K562 (cell line): ENCODE measurements around the gene FXYD4. TPM values are rescaled to one million over a fixed set of nuclear protein-coding genes. Genes with fewer than 3 reads are reported as not detected.

Experiments used
- KLF16 ChIP-seq: IDR thresholded peaks from 2 replicates; pipeline ENCODE4 v1.6.1; 2016; ENCODE audit warnings: antibody characterized with exemption
- POLR2B ChIP-seq: fragments of 450-650 bp; IDR thresholded peaks from 2 replicates; pipeline ENCODE4 v1.6.1; 2018; ENCODE audit warnings: low read depth; ENCODE audit not compliant: partially characterized antibody
- STAT5A ChIP-seq: IDR thresholded peaks from 2 replicates; pipeline ENCODE4 v1.6.1; 2012; ENCODE audit warnings: low read length, inconsistent platforms, borderline replicate concordance
- TFAM ChIP-seq: fragments of 250-450 bp; sonication (Bioruptor Pico); conservative IDR thresholded peaks from 2 replicates; pipeline ENCODE4 v1.5.0; 2021; ENCODE audit warnings: mild to moderate bottlenecking, moderate library complexity
- TGIF2 ChIP-seq: sonication (generic); formaldehyde crosslinking; IDR thresholded peaks from 2 replicates; pipeline ENCODE4 v1.8.1; 2022; ENCODE audit warnings: mild to moderate bottlenecking, missing genetic modification reagents, moderate library complexity
- ZNF830 ChIP-seq: fragments of 250-450 bp; sonication (Bioruptor Pico); IDR thresholded peaks from 2 replicates; pipeline ENCODE4 v1.5.0; 2021; ENCODE audit warnings: mild to moderate bottlenecking
- polyA plus RNA-seq, 8 experiments: library from polyadenylated mRNA; depleted of rRNA in 4 of 8; stranded (reverse) in 5 of 8; unstranded in 3 of 8; fragments of >200 nt; fragmentation: Nextera tagmentation in 2 of 8; fragmentation: Illumina TruSeq in 1 of 8; extraction: Ambion mirVana in 2 of 8; extraction: Trizol in 1 of 8; gene quantifications; 2 replicates each; pipeline versions ENCODE4 v1.2.1 to v1.2.3, GENCODE V29; 2011 to 2014; ENCODE audit warnings: inconsistent platforms in 1 of 8, missing spikeins in 1 of 8
- total RNA-seq, 7 experiments: library from RNA; depleted of rRNA in 6 of 7; stranded (reverse); fragments of >200 nt in 6 of 7; fragmentation: Illumina TruSeq in 2 of 7; extraction: Trizol in 2 of 7; gene quantifications; 2 replicates each; pipeline versions ENCODE4 v1.2.1 to v1.2.3, GENCODE V29; 2011 to 2021; ENCODE audit warnings: low replicate concordance in 1 of 7
- TF ChIP-seq, protein P1 (sequence below), 2 experiments: fragments of 450-650 bp in 1 of 2; IDR thresholded peaks; 2 replicates each; pipeline ENCODE4 v1.6.1; 2011 to 2017; ENCODE audit warnings: low read depth in 2 of 2, antibody characterized with exemption in 1 of 2, borderline replicate concordance in 1 of 2, low read length in 1 of 2, mild to moderate bottlenecking in 1 of 2, mixed read lengths in 1 of 2; ENCODE audit not compliant: control insufficient read depth in 1 of 2
- TF ChIP-seq, protein P2 (sequence below): sonication (generic); formaldehyde crosslinking; IDR thresholded peaks from 2 replicates; pipeline ENCODE4 v1.4.0; 2020; ENCODE audit warnings: mild to moderate bottlenecking, missing genetic modification reagents
- TF ChIP-seq, protein P3 (sequence below): fragments of 450-650 bp; conservative IDR thresholded peaks from 2 replicates; pipeline ENCODE4 v1.6.1; 2016; ENCODE audit warnings: missing genetic modification characterization, low read depth, mild to moderate bottlenecking, missing compliant biosample characterization, moderate library complexity

Gene FXYD4
- total and polyA plus RNA-seq, 9 of the 15 experiments (the other 6 are each of a cell fraction or from before 2014, with no cell fraction given), result not detected

DNA sequence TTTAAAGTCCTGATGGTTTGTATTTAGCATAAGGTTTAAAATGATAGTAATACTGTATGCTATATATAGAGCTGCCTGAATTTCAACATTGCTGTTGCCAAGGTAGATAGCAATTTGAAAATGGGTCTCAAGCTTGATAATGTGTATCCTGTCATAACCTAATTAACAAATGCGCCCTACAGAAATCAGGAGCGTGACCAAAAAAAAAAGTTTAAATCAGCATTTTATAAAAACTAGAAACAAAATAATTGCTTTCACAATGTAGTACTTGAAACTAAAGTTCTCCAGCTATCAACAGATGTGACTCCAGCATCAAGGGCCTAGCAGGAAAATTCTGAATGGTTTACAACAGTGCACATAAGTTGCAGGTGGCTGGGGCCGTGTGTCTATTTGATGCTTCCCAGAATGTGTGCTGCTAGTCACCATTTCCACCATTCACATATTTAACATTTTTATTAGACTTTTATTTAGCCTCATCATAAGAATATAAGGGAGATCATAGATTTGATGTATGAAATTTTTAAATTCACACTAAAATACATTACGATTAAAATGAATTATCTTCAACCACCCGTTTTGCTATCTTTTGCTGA lies 14.1 kb downstream of the FXYD4 start (continued):
- TF ChIP-seq TGIF2, result no peak
- TF ChIP-seq ZNF830 (CRISPR knock-in tag), result no peak
- 0 out of 2 replicates have a peak, but pooled peaks have one; percentile 14 for TF ChIP-seq STAT5A
- no peak for TF ChIP-seq TFAM (CRISPR knock-in tag)
- TF ChIP-seq, protein P1, sequence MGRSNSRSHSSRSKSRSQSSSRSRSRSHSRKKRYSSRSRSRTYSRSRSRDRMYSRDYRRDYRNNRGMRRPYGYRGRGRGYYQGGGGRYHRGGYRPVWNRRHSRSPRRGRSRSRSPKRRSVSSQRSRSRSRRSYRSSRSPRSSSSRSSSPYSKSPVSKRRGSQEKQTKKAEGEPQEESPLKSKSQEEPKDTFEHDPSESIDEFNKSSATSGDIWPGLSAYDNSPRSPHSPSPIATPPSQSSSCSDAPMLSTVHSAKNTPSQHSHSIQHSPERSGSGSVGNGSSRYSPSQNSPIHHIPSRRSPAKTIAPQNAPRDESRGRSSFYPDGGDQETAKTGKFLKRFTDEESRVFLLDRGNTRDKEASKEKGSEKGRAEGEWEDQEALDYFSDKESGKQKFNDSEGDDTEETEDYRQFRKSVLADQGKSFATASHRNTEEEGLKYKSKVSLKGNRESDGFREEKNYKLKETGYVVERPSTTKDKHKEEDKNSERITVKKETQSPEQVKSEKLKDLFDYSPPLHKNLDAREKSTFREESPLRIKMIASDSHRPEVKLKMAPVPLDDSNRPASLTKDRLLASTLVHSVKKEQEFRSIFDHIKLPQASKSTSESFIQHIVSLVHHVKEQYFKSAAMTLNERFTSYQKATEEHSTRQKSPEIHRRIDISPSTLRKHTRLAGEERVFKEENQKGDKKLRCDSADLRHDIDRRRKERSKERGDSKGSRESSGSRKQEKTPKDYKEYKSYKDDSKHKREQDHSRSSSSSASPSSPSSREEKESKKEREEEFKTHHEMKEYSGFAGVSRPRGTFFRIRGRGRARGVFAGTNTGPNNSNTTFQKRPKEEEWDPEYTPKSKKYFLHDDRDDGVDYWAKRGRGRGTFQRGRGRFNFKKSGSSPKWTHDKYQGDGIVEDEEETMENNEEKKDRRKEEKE (IDR thresholded peaks at IDR 0.05; ENCODE audit: borderline replicate concordance in 1 of 2, control insufficient read depth in 1 of 2, low read depth in 2 of 2, low read length in 1 of 2), result 0 out of 4 replicates have a peak, but pooled peaks of 1 of the 2 experiments have one; percentile 20
- TF ChIP-seq POLR2B, result peak; percentile 4
- TF ChIP-seq, protein P2, sequence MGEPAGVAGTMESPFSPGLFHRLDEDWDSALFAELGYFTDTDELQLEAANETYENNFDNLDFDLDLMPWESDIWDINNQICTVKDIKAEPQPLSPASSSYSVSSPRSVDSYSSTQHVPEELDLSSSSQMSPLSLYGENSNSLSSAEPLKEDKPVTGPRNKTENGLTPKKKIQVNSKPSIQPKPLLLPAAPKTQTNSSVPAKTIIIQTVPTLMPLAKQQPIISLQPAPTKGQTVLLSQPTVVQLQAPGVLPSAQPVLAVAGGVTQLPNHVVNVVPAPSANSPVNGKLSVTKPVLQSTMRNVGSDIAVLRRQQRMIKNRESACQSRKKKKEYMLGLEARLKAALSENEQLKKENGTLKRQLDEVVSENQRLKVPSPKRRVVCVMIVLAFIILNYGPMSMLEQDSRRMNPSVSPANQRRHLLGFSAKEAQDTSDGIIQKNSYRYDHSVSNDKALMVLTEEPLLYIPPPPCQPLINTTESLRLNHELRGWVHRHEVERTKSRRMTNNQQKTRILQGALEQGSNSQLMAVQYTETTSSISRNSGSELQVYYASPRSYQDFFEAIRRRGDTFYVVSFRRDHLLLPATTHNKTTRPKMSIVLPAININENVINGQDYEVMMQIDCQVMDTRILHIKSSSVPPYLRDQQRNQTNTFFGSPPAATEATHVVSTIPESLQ (CRISPR knock-in tag), result no peak
- TF ChIP-seq, protein P3, sequence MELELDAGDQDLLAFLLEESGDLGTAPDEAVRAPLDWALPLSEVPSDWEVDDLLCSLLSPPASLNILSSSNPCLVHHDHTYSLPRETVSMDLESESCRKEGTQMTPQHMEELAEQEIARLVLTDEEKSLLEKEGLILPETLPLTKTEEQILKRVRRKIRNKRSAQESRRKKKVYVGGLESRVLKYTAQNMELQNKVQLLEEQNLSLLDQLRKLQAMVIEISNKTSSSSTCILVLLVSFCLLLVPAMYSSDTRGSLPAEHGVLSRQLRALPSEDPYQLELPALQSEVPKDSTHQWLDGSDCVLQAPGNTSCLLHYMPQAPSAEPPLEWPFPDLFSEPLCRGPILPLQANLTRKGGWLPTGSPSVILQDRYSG, result no peak
- TF ChIP-seq KLF16, result no peak
- TF ChIP-seq, all 486 proteins: peak for 13
